Ascending aorta (tissue), 2 donors: Measurements from ENCODE around the gene ANKRD39. TPM values are rescaled to one million over a fixed set of nuclear protein-coding genes. Genes with fewer than 3 reads are reported as not detected.
A peak's percentile ranks its signal among the peaks of the same experiment; 100 is the strongest.

Experiments
- DNase-seq, 2 donors: peaks; one replicate each; pipeline ENCODE4 v3.0.0-alpha.2; 2019; ENCODE audit warnings: low spot score in 2 of 2
- H3K27ac ChIP-seq, 2 donors: fragments of 200-600 bp; sonication (generic); one replicate each; pipeline ENCODE4 v1.5.1; 2016 to 2017; ENCODE audit warnings: mild to moderate bottlenecking in 1 of 2
- H3K27me3 ChIP-seq: fragments of 200-600 bp; sonication (generic); one replicate; pipeline ENCODE4 v1.5.1; 2017
- H3K36me3 ChIP-seq, 2 donors: fragments of 200-600 bp; sonication (generic); one replicate each; pipeline ENCODE4 v1.5.1; 2016
- H3K4me1 ChIP-seq, 2 donors: fragments of 200-600 bp; sonication (generic); one replicate each; pipeline ENCODE4 v1.5.1; 2016 to 2017; ENCODE audit warnings: mild to moderate bottlenecking in 1 of 2
- H3K4me3 ChIP-seq, 2 donors: fragments of 200-600 bp; sonication (generic); one replicate each; pipeline ENCODE4 v1.5.1; 2016 to 2017; ENCODE audit warnings: mild to moderate bottlenecking in 1 of 2
- H3K9me3 ChIP-seq, 2 donors: fragments of 200-600 bp; sonication (generic); one replicate each; pipeline ENCODE4 v1.5.1; 2016
- intact Hi-C: fragments of 100-400 bp; cut with DNase I; formaldehyde crosslinking; loops from one replicate; pipeline ENCODE4 v1.15.1; 2023
- total RNA-seq: library from RNA; depleted of rRNA; stranded (reverse); fragments of >200 nt; gene quantifications from one replicate; pipeline ENCODE4 v1.1.0, GENCODE V29; 2016
- TF ChIP-seq, protein P1 (sequence below), 3 experiments: fragments of 200-600 bp in 2 of 3; fragments of 450-650 bp in 1 of 3; sonication (generic) in 2 of 3; IDR thresholded peaks; one replicate each; pipeline ENCODE4 v1.5.1; 2016 to 2019; ENCODE audit warnings: antibody characterized with exemption in 3 of 3, mild to moderate bottlenecking in 1 of 3, moderate library complexity in 1 of 3

ANKRD39 gene
- total RNA-seq, 1 donor from 2014 or later: 2.3 TPM

DNA sequence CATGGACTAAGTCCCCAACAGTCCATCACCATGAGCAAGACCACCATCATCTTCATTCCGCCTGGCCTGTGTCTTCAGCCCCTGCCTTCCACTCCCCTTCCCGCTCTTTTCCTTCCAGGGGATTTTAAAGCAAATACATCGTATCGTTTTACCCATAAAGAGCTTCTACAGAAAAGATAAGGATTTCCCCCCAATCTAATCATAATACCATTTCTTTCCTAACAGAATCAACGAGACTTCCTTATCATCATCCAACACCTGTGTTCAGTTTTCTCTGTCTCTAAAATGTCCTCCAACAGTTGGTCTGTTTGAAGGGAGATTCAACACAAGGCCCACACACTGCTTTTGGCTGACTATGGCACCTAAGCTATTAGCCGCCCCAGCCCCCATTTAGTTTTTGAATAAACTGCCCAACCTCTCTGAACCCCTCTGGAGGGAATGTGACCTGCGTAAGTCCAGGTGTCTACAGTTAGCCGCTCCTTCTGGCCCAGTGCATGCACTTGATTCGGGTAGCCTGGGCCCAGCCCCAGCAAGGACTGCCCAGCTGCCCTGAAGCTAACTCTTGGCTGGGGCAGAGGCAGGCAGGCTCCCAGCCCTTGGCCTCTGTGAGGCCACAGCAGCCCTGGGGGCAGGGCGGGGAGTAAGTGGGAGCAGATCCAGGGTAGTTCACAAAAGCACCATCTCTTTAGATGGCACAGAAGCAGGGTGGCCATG, 37.4 kb upstream of the ANKRD39 start:
- Histone ChIP-seq H3K27ac (peak overlapping the region; percentile 50 to 54), H3K27me3 (no peaks in the 10 kb centered on the region), H3K4me1 (peaks cover 16 to 26% of the 10 kb centered on the region in 2 donors)

DNA sequence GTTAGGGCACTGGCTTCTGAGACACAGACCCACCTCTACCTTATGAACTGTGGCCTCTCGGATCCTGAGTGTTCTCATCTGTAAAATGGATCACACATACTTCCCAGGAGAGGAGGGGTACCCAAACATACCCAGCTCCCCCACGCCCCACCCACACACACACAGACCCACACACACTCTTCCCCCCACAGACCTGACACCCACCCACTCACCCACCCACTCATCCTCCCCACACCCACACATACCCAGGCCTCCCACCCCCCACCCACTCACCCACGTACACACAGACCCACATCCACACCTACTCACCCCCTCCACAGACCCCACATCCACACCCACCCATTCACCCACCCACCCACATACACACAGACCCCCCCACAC, 36.3 kb upstream of the ANKRD39 start:
- TF ChIP-seq, protein P1, sequence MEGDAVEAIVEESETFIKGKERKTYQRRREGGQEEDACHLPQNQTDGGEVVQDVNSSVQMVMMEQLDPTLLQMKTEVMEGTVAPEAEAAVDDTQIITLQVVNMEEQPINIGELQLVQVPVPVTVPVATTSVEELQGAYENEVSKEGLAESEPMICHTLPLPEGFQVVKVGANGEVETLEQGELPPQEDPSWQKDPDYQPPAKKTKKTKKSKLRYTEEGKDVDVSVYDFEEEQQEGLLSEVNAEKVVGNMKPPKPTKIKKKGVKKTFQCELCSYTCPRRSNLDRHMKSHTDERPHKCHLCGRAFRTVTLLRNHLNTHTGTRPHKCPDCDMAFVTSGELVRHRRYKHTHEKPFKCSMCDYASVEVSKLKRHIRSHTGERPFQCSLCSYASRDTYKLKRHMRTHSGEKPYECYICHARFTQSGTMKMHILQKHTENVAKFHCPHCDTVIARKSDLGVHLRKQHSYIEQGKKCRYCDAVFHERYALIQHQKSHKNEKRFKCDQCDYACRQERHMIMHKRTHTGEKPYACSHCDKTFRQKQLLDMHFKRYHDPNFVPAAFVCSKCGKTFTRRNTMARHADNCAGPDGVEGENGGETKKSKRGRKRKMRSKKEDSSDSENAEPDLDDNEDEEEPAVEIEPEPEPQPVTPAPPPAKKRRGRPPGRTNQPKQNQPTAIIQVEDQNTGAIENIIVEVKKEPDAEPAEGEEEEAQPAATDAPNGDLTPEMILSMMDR (IDR thresholded peaks at IDR 0.05): no peak
- Histone ChIP-seq H3K9me3 (no peaks in the 10 kb centered on the region), H3K27me3 (no peaks in the 10 kb centered on the region), H3K4me3 (no peak overlapping the region), H3K4me1 (peaks cover 17 to 29% of the 10 kb centered on the region in 2 donors), H3K36me3 (no peaks in the 10 kb centered on the region), H3K27ac (no peak overlapping the region)
- intact Hi-C loops: no loop called here
- no peak for DNase-seq

More for the DNA sequence above, 37.4 kb upstream of the ANKRD39 start:
- Histone ChIP-seq H3K9me3 (no peaks in the 10 kb centered on the region), H3K4me3 (no peak overlapping the region), H3K36me3 (no peaks in the 10 kb centered on the region)
- DNase-seq: no peak
- TF ChIP-seq, protein P1 (IDR thresholded peaks at IDR 0.05): no peak
- intact Hi-C loops: no loop called here

DNA sequence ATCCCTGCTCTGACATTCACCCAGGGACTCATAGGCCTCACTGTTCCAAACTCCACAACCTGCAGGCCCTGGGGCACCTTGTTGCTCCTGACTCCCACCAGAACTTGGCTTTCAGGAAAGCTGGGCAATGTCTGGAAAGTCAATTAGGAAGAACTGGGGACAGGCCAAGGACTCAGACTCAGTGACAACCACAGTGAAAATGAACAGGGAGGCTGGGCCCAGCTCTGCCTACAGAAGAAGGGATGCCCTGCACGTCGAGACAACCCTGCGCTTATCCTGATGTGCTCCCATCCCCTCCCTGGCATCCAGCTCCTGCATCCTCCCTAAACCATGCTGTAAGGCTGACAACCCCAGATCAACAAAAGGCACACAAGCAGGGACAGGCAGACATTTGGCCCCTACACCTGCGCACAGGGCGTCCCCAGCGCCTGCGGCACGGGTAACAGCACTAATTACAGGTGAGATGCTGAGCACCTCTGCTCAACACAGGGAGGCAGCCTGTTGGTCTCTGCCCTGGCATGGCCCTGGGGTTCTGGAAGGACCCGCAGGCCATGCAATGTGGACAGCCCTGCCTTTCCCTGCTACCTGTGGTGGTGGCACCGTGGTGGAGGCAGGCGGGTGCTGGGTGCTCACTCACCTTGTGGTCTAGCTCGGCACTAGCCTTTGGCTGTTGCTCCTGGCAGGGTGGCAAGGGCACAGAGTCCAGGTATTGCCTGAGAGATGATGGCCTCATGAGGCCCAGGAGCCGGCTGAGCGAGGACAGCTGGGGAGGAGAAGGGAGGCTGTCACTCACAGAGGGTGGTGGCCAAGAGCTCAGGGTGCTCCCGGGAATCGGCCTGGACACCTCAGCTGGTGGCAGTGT, 35.7 kb upstream of the ANKRD39 start:
- intact Hi-C loops: no loop called here
- Histone ChIP-seq H3K4me3 (no peak overlapping the region), H3K27me3 (no peaks in the 10 kb centered on the region), H3K9me3 (no peaks in the 10 kb centered on the region), H3K4me1 (peaks cover 17 to 32% of the 10 kb centered on the region in 2 donors), H3K36me3 (no peaks in the 10 kb centered on the region), H3K27ac (no peak overlapping the region)
- DNase-seq: no peak
- TF ChIP-seq, protein P1 (IDR thresholded peaks at IDR 0.05): no peak

DNA sequence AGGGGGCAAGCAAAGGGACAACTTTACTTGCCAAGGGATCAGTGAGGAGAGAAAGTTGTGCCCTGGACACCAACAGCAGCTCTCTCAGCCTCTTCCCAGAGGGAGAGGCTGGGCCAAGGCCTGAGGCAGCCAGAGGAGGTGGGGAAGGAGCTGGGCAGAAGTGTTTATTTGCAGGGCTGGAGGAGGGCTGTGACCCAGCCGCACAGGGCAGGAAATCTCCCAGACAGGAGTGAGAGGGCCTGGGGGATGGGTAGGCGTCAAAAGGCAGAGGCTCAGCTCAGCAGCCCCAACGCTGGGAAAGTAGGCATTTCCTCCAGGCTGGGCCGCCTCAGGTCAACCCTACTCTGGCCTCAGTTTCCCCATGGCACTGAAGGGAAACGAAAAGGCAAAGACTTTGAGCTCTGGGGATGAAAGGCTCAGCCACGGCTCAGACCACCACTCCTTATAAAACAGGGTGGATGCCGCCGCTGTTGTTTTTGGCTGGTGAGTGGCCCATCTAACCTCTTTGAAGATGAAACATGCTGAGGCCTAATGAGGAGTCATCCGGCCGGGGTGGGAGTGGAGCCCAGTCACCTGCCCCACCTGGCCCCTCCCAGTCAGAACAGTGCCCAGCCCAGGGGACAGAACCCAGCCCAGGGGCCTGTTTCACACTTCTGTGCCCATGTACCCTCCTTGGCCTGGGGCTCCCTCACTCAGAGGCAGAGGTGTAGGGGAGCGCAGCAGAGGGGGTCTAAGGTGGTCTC, 33.9 kb upstream of the ANKRD39 start:
- no peaks in the 10 kb centered on the region for H3K36me3 ChIP-seq
- TF ChIP-seq, protein P1 (IDR thresholded peaks at IDR 0.05): no peak
- peak overlapping the region; percentile 64 to 74 for H3K27ac ChIP-seq
- H3K27me3 ChIP-seq: no peaks in the 10 kb centered on the region
- H3K9me3 ChIP-seq: no peaks in the 10 kb centered on the region
- peaks cover 28 to 48% of the 10 kb centered on the region in 2 donors for H3K4me1 ChIP-seq
- intact Hi-C loops: no loop called here
- no peak for DNase-seq
- peak overlapping the region in 1 of 2 donors; percentile 11 for H3K4me3 ChIP-seq

DNA sequence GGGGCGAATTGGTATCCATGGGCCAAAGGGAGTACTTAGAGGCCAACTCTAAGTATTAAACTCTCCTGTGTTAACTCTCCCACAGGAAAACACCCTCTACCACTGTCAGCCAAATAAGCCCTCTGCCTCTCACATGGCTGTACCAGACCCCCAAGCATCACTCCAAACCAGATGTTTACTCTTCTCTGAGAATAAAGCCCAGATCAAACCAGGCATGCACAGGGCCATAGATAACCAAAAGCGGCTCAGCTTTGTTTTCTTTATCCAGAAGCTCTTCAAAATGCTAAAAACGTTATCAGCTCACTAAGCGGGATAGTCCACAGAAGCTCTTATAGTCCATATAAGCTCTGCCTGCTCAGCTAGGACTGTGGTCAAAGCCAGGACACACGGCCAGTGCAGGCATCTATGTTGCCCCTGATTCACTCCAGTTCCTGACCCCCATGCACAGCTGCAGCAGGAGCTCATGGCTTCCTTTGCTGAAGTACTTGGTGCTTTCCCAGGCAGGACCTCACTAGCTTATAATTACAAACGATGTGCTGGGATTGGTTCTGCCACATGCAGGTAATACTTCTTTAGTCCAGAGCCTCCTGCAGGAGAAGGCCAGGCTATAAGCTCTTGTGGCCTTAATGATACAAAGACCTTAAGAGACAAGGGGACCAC, 33.0 kb upstream of the ANKRD39 start:
- peak overlapping the region in 1 of 2 donors; percentile 11 for H3K4me3 ChIP-seq
- DNase-seq: no peak
- no peaks in the 10 kb centered on the region for H3K36me3 ChIP-seq
- H3K27me3 ChIP-seq: no peaks in the 10 kb centered on the region
- H3K4me1 ChIP-seq: peaks cover 28 to 48% of the 10 kb centered on the region in 2 donors
- TF ChIP-seq, protein P1 (IDR thresholded peaks at IDR 0.05): no peak
- H3K27ac ChIP-seq: peak overlapping the region; percentile 64 to 74
- intact Hi-C loops: no loop called here
- H3K9me3 ChIP-seq: no peaks in the 10 kb centered on the region
